Rectal smooth muscle tissue (tissue), 1 donor: ENCODE measurements around the gene KRT8.

ENCODE experiments used
- H3K27ac ChIP-seq: one replicate; pipeline ENCODE4 v1.7.0; 2013; ENCODE audit warnings: low read depth, low read length, inconsistent platforms
- H3K27me3 ChIP-seq: one replicate; pipeline ENCODE4 v1.7.0; 2013; ENCODE audit warnings: low read length; ENCODE audit not compliant: control insufficient read depth, insufficient read depth
- H3K36me3 ChIP-seq: one replicate; pipeline ENCODE4 v1.7.0; 2013; ENCODE audit warnings: low read length; ENCODE audit not compliant: control insufficient read depth, insufficient read depth
- H3K4me1 ChIP-seq: one replicate; pipeline ENCODE4 v1.7.0; 2013; ENCODE audit warnings: low read length; ENCODE audit not compliant: control insufficient read depth, insufficient read depth
- H3K4me3 ChIP-seq: one replicate; pipeline ENCODE4 v1.7.0; 2013; ENCODE audit warnings: low read length
- H3K9ac ChIP-seq: one replicate; pipeline ENCODE4 v1.7.0; 2013; ENCODE audit warnings: low read length

The KRT8 gene

DNA sequence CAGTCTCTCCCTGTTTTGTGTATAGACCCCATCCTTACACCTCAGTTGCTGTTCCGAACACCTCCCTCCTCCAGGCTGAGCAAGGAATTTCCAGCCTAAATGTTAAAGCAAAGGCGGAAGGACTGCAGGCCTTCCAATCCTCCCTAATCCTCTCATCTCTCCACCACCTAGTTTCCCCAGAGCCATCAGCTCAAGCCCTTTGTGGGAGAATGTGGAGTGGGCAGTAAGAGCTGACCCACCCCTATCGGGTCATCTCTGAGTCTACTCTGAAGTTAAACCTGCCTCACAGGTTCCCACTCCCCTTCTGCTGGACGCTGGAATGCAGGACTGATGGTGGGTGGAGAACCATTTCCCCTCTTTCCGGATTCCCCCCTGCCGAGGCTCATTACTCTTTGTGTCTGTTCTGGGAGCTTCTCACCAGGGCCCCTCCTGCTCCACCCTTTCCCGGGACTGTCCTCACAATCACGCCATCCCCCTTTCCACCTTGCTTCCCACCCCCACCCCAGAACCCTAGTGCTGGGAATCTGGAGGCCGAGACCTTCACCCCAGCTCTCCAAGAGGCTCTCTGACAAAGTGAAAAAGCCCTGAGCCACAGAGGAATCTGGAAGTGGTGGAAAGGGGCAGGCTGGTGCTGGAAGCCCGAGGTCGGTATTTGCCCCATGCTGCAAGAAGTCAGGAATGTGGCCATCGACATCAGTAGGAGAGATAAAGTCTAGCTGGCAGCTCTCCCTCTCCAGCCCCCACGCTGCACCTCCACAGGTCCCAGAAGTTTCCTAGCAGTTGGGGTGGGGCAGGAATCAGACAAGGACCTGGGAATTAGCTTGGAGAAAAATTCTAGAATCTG lies 40.7 kb upstream of the KRT8 start:
- H3K4me3 ChIP-seq: no peak overlapping the region
- H3K36me3 ChIP-seq: no peaks in the 10 kb centered on the region
- no peak overlapping the region for H3K27ac ChIP-seq
- no peak overlapping the region for H3K9ac ChIP-seq
- H3K27me3 ChIP-seq: no peaks in the 10 kb centered on the region
- no peaks in the 10 kb centered on the region for H3K4me1 ChIP-seq

DNA sequence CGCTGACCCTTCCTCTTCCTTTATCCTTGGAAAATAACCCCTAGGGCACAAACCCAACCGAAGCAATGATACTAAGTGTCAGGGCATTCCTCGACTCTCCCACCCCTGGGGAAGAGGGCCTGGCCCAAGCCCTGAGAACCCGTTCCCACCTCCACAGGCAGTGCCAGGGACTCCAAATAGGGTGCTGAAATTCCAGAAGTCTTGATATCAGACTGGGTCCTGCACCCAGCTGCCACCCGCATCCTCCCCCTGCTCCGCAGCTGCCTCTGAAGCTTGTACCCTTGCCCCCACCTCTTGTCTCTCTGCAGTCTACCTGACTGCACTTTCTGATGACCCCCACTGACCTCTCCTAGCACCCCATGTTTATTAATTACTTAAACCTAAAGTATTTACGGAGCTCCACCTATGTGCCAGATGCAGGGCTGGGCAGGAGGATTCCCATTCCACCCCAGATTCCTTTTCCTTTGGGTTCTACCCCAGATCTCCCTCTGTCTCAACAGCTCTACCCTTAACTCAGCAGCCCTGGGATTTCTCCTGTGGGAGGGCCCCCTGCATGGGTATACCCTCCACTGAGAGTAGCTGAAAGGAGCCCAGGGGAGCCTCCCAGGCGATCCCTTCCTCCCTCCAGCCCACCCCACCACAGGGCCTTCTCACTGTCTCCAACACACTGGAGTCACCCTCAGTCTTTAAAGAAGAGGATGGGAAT lies 40.0 kb upstream of the KRT8 start:
- no peaks in the 10 kb centered on the region for H3K36me3 ChIP-seq
- H3K27me3 ChIP-seq: no peaks in the 10 kb centered on the region
- no peak overlapping the region for H3K9ac ChIP-seq
- H3K4me3 ChIP-seq: no peak overlapping the region
- H3K27ac ChIP-seq: no peak overlapping the region
- H3K4me1 ChIP-seq: no peaks in the 10 kb centered on the region

DNA sequence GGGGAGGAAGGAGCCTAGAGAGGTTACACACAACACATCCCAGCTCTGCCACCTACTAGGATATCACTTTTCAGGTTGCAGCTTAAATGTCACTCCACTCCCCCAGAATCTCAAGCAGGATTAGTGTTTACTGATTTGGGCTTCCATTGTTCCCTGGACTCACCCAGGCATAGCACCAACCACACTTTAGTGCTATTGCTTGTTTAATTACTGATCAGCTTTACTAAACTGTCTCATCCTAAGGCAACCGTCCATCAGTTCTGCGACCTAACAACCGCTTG lies 38.0 kb upstream of the KRT8 start:
- Histone ChIP-seq H3K27me3 (no peaks in the 10 kb centered on the region), H3K4me1 (no peaks in the 10 kb centered on the region), H3K4me3 (no peak overlapping the region), H3K27ac (no peak overlapping the region), H3K36me3 (no peaks in the 10 kb centered on the region), H3K9ac (no peak overlapping the region)

DNA sequence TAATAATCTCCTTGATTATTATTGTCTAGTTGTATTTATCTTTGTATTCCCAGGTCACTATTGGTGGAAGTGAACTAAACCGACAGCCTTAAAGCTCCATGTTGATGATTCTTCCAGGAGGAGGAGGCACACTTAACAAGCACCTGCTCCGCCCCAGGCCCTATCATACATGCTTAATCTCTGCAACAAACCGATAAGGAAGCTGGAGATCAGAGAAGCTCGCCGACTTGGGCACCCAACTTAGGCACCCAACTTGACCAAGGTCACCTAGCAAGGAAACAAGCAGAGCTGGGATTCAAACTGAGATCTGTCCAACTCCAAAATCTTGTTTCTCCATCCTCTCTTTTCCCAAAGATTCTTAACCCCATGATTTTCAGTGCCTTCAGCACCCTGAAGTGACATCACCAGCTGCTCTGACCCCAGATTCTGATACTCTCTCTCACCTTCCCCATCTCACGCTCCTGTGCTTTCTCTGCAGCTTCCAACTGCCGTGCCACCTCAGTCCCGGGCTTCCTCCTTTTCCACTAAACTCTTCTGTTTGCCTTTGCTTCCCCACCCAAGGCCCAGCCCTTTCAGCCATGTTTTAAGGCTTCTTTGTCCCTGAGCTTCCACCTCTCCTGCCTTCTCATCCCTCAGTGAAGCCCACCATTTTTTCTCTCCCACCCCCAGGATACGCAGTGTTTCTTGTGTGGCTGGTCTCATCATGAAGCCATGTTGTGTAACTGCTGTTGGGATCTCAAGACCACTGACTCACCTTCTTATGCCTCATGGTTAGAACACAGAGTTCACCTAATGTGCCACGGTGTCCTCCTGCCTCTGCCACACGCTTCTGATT lies 37.4 kb upstream of the KRT8 start:
- Histone ChIP-seq H3K4me1 (no peaks in the 10 kb centered on the region), H3K4me3 (no peak overlapping the region), H3K27me3 (no peaks in the 10 kb centered on the region), H3K9ac (no peak overlapping the region), H3K27ac (no peak overlapping the region), H3K36me3 (no peaks in the 10 kb centered on the region)

DNA sequence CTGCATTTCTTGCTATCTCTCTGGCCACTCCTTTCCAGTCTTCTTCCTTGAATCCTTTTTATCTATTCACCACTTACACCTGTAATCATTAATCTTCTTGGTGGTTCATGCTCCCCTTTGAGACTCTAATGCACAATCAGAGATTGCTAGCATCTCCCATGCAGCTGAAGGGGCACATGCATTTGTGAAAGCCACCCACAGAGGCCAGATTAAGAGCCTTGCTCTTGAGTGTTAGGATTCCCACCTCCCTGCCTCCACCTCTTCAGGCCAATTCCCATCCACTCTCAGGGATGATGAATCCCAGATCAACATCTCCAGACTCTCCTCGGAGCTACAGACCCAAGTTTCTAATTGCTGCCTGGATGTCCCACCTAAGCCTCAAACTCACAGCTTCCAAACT lies 24.7 kb upstream of the KRT8 start:
- Histone ChIP-seq H3K9ac (no peak overlapping the region), H3K4me3 (no peak overlapping the region), H3K27me3 (no peaks in the 10 kb centered on the region), H3K36me3 (no peaks in the 10 kb centered on the region), H3K4me1 (no peaks in the 10 kb centered on the region), H3K27ac (no peak overlapping the region)

GRCh38 chr12:52927964-52928363 lies 23.1 kb upstream of the KRT8 start:
- no peaks in the 10 kb centered on the region for H3K27me3 ChIP-seq
- no peak overlapping the region for H3K4me3 ChIP-seq
- H3K36me3 ChIP-seq: no peaks in the 10 kb centered on the region
- H3K4me1 ChIP-seq: no peaks in the 10 kb centered on the region
- H3K27ac ChIP-seq: no peak overlapping the region
- H3K9ac ChIP-seq: no peak overlapping the region

- no peaks in the 10 kb centered on the region for H3K36me3 ChIP-seq
- no peaks in the 10 kb centered on the region for H3K4me1 ChIP-seq
- no peaks in the 10 kb centered on the region for H3K27me3 ChIP-seq
- H3K4me3 ChIP-seq: no peak overlapping the region
- H3K27ac ChIP-seq: no peak overlapping the region
- H3K9ac ChIP-seq: peak overlapping the region; percentile 13
Observed at GRCh38 chr12:52926596-52927234, 21.8 kb upstream of the KRT8 start.

- Histone ChIP-seq H3K4me3 (no peak overlapping the region), H3K27me3 (no peaks in the 10 kb centered on the region), H3K36me3 (no peaks in the 10 kb centered on the region), H3K27ac (no peak overlapping the region), H3K9ac (no peak overlapping the region), H3K4me1 (no peaks in the 10 kb centered on the region)
Observed at GRCh38 chr12:52925717-52926595, 21.1 kb upstream of the KRT8 start.

- Histone ChIP-seq H3K36me3 (no peaks in the 10 kb centered on the region), H3K27ac (no peak overlapping the region), H3K4me1 (no peaks in the 10 kb centered on the region), H3K4me3 (no peak overlapping the region), H3K27me3 (no peaks in the 10 kb centered on the region), H3K9ac (no peak overlapping the region)
Observed at GRCh38 chr12:52924764-52925716, 20.2 kb upstream of the KRT8 start.

DNA sequence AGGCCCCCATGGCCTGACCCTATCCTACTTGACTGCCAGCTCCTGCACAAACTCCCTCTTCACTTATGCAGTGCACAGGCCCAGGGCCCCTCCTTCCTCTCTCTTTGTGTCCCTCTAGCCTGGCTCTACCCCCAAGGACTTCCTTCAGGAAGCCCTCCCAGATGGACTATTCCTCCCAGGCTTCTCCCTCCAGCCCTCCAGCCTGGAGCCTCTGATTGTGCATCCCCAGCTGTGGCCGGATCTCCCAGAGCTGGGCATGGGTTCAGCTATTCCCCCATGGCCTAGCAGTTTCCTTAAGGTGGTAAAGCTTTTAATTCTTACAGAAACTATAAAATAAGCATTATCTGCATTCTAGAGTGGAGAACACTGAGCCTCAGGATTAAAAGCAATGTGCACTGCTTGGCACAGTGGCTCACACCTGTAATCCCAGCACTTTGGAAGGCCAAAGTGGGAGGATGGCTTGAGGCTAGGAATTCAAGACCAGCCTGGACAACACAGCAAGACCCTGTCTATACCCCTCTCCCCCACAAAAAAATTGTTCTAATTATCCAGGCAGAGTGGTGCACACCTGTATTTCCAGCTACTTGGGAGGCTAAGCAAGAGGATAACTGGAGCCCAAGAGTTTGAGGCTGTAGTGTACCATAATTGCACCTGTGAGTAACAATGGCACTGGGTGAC lies 16.8 kb upstream of the KRT8 start:
- no peaks in the 10 kb centered on the region for H3K27me3 ChIP-seq
- H3K9ac ChIP-seq: no peak overlapping the region
- no peak overlapping the region for H3K27ac ChIP-seq
- H3K4me3 ChIP-seq: no peak overlapping the region
- no peaks in the 10 kb centered on the region for H3K36me3 ChIP-seq
- H3K4me1 ChIP-seq: no peaks in the 10 kb centered on the region
